Osteoblast (primary cell): ENCODE results near the gene C17orf75. TPM values are rescaled to one million over a fixed set of nuclear protein-coding genes. Genes with fewer than 3 reads are reported as not detected.

Experiments used
- DNase-seq: peaks from one replicate; pipeline ENCODE4 v3.0.0; 2011; ENCODE audit warnings: low spot score, mixed read lengths; ENCODE audit not compliant: insufficient read length; ENCODE audit errors: missing footprints
- H2AFZ ChIP-seq: 2 replicates; pipeline ENCODE4 v1.6.0; 2011; ENCODE audit warnings: mild to moderate bottlenecking, low read length
- H3K27ac ChIP-seq: 2 replicates; pipeline ENCODE4 v1.5.1; 2011; ENCODE audit warnings: mild to moderate bottlenecking, low read depth, low read length, moderate library complexity
- H3K27me3 ChIP-seq: 2 replicates; pipeline ENCODE4 v1.6.0; 2012; ENCODE audit warnings: mild to moderate bottlenecking, control low read depth, inconsistent platforms, low read length, moderate library complexity; ENCODE audit not compliant: insufficient read depth
- H3K36me3 ChIP-seq: 2 replicates; pipeline ENCODE4 v1.5.1; 2011; ENCODE audit warnings: mild to moderate bottlenecking, low read length, control low read depth, moderate library complexity; ENCODE audit not compliant: insufficient read depth
- H3K4me1 ChIP-seq: 2 replicates; pipeline ENCODE4 v1.5.1; 2011; ENCODE audit warnings: mild to moderate bottlenecking, low read length, control low read depth, moderate library complexity; ENCODE audit not compliant: insufficient read depth
- H3K4me2 ChIP-seq: 2 replicates; pipeline ENCODE4 v1.6.0; 2011; ENCODE audit warnings: mild to moderate bottlenecking, low read length; ENCODE audit not compliant: insufficient read depth
- H3K4me3 ChIP-seq: fragments of 200-600 bp; sonication (generic); 3 replicates; pipeline ENCODE4 v1.5.1; 2012; ENCODE audit warnings: mild to moderate bottlenecking, low read length, inconsistent platforms; ENCODE audit not compliant: insufficient read depth
- H3K79me2 ChIP-seq: 2 replicates; pipeline ENCODE4 v1.6.0; 2012; ENCODE audit warnings: mild to moderate bottlenecking, low read length, control low read depth, inconsistent platforms; ENCODE audit not compliant: insufficient read depth
- H3K9me3 ChIP-seq: 2 replicates; pipeline ENCODE4 v1.5.1; 2011; ENCODE audit warnings: low read depth, low read length, control low read depth
- H4K20me1 ChIP-seq: 2 replicates; pipeline ENCODE4 v1.6.0; 2012; ENCODE audit warnings: mild to moderate bottlenecking, low read length, control low read depth; ENCODE audit not compliant: insufficient read depth
- total RNA-seq: library from RNA; depleted of rRNA; stranded (reverse); fragments of >200 nt; gene quantifications from 2 replicates; pipeline ENCODE4 v1.2.3, GENCODE V29; 2012
- TF ChIP-seq, protein P1 (sequence below): IDR thresholded peaks from 2 replicates; pipeline ENCODE4 v1.5.1; 2011; ENCODE audit warnings: mild to moderate bottlenecking, low read depth, low read length, moderate library complexity; ENCODE audit errors: extremely low read depth

The C17orf75 gene
- total RNA-seq, 1 donor: 15.9 TPM

DNA sequence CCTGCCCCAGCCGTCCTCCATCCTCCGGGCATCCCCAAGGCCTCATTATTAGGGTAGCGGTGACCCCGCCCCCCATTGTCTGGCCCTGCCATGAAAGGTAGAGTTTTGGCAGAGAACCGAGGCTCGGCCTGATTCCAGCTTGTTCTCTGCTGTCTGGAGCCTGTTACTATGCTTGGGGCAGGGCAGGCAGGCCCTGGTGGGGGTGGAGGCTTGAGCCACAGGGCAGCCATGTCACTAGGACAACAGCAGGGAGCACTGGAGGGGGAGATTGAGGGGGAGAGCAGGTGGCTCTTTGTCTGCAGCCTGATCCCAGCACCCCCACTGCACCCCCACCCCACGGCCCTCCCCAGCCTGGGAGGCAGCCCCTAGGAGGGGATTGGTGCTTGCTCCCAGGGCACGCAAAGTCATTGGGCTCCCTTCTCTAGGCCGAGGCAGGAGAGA lies 60.9 kb downstream of the C17orf75 start:
- no peak overlapping the region for H3K4me2 ChIP-seq
- H3K4me3 ChIP-seq: no peak overlapping the region
- no peak overlapping the region for H3K27ac ChIP-seq
- TF ChIP-seq, protein P1, sequence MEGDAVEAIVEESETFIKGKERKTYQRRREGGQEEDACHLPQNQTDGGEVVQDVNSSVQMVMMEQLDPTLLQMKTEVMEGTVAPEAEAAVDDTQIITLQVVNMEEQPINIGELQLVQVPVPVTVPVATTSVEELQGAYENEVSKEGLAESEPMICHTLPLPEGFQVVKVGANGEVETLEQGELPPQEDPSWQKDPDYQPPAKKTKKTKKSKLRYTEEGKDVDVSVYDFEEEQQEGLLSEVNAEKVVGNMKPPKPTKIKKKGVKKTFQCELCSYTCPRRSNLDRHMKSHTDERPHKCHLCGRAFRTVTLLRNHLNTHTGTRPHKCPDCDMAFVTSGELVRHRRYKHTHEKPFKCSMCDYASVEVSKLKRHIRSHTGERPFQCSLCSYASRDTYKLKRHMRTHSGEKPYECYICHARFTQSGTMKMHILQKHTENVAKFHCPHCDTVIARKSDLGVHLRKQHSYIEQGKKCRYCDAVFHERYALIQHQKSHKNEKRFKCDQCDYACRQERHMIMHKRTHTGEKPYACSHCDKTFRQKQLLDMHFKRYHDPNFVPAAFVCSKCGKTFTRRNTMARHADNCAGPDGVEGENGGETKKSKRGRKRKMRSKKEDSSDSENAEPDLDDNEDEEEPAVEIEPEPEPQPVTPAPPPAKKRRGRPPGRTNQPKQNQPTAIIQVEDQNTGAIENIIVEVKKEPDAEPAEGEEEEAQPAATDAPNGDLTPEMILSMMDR: no peak
- peaks cover 3% of the 10 kb centered on the region for H3K27me3 ChIP-seq
- peaks cover 2% of the 10 kb centered on the region for H4K20me1 ChIP-seq
- H3K79me2 ChIP-seq: no peaks in the 10 kb centered on the region
- peak; percentile 30 for DNase-seq
- H3K4me1 ChIP-seq: peaks cover 3% of the 10 kb centered on the region
- H3K9me3 ChIP-seq: no peaks in the 10 kb centered on the region
- no peak overlapping the region for H2AFZ ChIP-seq
- H3K36me3 ChIP-seq: no peaks in the 10 kb centered on the region

DNA sequence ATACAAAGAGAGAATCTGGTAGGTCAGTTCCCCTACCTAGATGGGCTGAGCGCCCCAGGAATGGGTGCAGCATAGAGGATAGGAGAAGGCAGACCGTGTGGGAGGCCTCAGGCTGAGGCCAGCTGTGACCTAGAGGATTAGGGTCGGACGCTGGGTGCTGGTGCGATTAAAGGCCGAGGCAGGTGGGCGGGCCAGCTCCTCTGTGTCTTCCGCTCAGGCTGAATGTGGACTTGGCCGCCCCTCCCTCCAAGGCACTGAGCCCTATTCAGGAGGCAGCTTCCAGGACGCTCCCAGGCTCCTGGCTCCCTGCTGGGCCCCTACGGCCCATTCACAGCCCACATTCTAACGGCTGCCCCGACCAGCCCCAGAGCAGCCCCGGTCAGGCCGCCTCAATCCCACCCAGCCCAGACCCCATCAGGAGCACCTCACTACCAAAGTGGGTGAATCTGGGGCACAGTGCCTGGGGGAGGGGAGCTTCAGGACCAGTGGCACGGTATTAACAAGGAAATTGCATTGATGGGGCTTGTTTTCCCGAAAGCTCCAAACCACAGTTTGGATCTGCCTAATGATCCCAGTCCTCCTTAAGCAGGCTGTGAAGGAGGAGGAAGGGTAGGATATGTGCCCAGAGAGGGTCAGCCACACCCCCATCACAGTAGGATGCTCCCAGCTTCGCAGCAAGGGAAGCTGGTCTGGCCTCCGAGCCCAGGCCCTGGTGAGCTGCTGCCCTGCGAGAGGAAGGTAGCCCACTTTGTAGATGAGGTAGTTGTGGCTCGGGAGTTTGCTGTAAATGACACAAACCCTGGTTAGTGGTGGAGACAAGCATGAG lies 61.9 kb downstream of the C17orf75 start:
- Histone ChIP-seq H3K4me1 (peaks cover 11% of the 10 kb centered on the region), H3K79me2 (no peaks in the 10 kb centered on the region), H3K36me3 (no peaks in the 10 kb centered on the region), H2AFZ (no peak overlapping the region), H3K4me2 (no peak overlapping the region), H3K27me3 (peaks cover 3% of the 10 kb centered on the region), H3K9me3 (no peaks in the 10 kb centered on the region), H3K27ac (no peak overlapping the region), H3K4me3 (no peak overlapping the region), H4K20me1 (peaks cover 2% of the 10 kb centered on the region)
- TF ChIP-seq, protein P1: no peak
- DNase-seq: peak; percentile 25

DNA sequence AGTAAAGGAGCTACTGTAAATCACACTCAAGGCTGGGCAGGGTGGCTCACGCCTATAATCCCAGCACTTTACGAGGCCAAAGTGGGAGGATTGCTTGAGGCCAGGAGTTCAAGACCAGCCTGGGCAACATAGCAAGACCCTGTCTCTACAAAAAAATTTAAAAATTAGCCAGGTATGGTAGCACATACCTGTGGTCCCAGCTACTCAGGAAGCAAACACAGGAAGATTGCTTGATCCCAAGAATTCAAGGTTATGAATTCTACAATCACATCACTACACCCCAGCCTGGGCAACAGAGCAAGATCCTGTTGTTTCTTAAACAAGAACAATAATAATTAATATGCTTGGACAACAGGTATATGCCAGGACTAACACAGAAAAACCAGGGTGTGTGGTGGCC lies 63.2 kb downstream of the C17orf75 start:
- H3K9me3 ChIP-seq: no peaks in the 10 kb centered on the region
- TF ChIP-seq, protein P1: no peak
- DNase-seq: no peak
- H3K4me1 ChIP-seq: peaks cover 14% of the 10 kb centered on the region
- peaks cover 6% of the 10 kb centered on the region for H4K20me1 ChIP-seq
- H3K79me2 ChIP-seq: no peaks in the 10 kb centered on the region
- no peak overlapping the region for H2AFZ ChIP-seq
- no peak overlapping the region for H3K27ac ChIP-seq
- H3K4me2 ChIP-seq: no peak overlapping the region
- H3K4me3 ChIP-seq: no peak overlapping the region
- H3K27me3 ChIP-seq: peaks cover 9% of the 10 kb centered on the region
- no peaks in the 10 kb centered on the region for H3K36me3 ChIP-seq

Other genes starting within 250 kb of the C17orf75 start
- 46.0 and 47.0 TPM in 2 replicates for gene RHOT1, start 199.7 kb downstream of the C17orf75 start, total RNA-seq
- gene RHBDL3, start 76.3 kb downstream of the C17orf75 start, total RNA-seq: under 0.01 TPM in 2 replicates
- gene ZNF207, start 8.0 kb upstream of the C17orf75 start, total RNA-seq: 131 and 144 TPM in 2 replicates
- gene PSMD11, start 102.3 kb upstream of the C17orf75 start, total RNA-seq: 61.2 and 84.9 TPM in 2 replicates
- gene CDK5R1, start 144.8 kb upstream of the C17orf75 start, total RNA-seq: 0.59 and 0.72 TPM in 2 replicates